Endothelial cell (in vitro differentiated cells): ENCODE data around the gene AARS2. TPM values are rescaled to one million over a fixed set of nuclear protein-coding genes. Genes with fewer than 3 reads are reported as not detected.
A peak's percentile ranks its signal among the peaks of the same experiment; 100 is the strongest.

Experiments used
- DNase-seq: peaks from one replicate; pipeline ENCODE4 v3.0.0; 2021; ENCODE audit warnings: low spot score
- H3K27ac Mint-ChIP-seq: one replicate; pipeline ENCODE4 v1.8.0; 2021; ENCODE audit warnings: mixed read lengths, inconsistent platforms; ENCODE audit not compliant: unreplicated experiment
- H3K27me3 Mint-ChIP-seq: one replicate; pipeline ENCODE4 v1.8.0; 2021; ENCODE audit warnings: mild to moderate bottlenecking, moderate library complexity, mixed read lengths, inconsistent platforms; ENCODE audit not compliant: unreplicated experiment
- H3K36me3 Mint-ChIP-seq: one replicate; pipeline ENCODE4 v1.8.0; 2021; ENCODE audit warnings: mild to moderate bottlenecking, low read depth, mixed read lengths, inconsistent platforms; ENCODE audit not compliant: unreplicated experiment
- H3K4me1 Mint-ChIP-seq: one replicate; pipeline ENCODE4 v1.8.0; 2021; ENCODE audit warnings: mild to moderate bottlenecking, mixed read lengths, inconsistent platforms; ENCODE audit not compliant: unreplicated experiment
- H3K4me3 Mint-ChIP-seq: one replicate; pipeline ENCODE4 v1.8.0; 2021; ENCODE audit warnings: mild to moderate bottlenecking, mixed read lengths, inconsistent platforms; ENCODE audit not compliant: unreplicated experiment
- H3K9me3 Mint-ChIP-seq: one replicate; pipeline ENCODE4 v1.8.0; 2021; ENCODE audit warnings: mixed read lengths, inconsistent platforms; ENCODE audit not compliant: unreplicated experiment
- total RNA-seq: library from RNA; stranded (reverse); fragmentation: NEBNext Ultra II Directional; extraction: Animal tissue kit (Norgen Biotek cat#: 25700); gene quantifications from one replicate; pipeline ENCODE4 v1.2.1, GENCODE V29; 2021; ENCODE audit not compliant: unreplicated experiment
- TF ChIP-seq, protein P1 (sequence below): fragments of 200-600 bp; sonication (generic); IDR thresholded peaks from one replicate; pipeline ENCODE4 v1.5.0; 2021; ENCODE audit warnings: antibody characterized with exemption; ENCODE audit not compliant: unreplicated experiment

The AARS2 gene
- total RNA-seq, 1 donor from 2014 or later: 16.0 TPM

DNA sequence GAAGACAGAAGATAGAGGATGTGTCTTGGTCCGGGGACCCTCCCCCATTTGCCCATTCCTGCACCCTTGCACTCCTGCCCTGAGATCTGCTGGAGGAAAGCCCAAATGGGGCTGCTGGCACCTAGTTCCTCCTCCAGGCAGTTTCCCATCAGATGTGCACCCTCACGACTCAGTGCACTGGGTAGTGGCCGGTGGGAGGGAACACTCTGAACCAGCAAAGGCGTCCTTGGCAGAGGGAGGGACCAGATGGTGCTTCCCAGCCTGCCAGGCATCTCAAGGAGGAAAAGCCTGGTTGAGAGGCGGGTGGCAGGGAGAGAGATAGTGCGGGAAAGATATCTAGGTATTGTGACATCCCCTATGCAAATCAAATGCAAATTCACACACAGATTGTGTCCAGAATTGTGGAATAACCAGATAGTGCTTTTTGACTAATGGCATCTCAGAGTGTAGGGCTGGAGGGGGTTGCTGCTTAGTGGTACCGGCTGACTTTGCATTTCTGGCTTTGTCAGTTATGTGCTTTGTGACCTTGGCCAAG, 23.4 kb downstream of the AARS2 start:
- no peak for DNase-seq
- Mint-ChIP-seq H3K4me3 (no peak overlapping the region), H3K27me3 (peaks cover 19% of the 10 kb centered on the region), H3K36me3 (peaks cover 4% of the 10 kb centered on the region), H3K27ac (no peak overlapping the region), H3K4me1 (no peaks in the 10 kb centered on the region), H3K9me3 (no peaks in the 10 kb centered on the region)
- TF ChIP-seq, protein P1, sequence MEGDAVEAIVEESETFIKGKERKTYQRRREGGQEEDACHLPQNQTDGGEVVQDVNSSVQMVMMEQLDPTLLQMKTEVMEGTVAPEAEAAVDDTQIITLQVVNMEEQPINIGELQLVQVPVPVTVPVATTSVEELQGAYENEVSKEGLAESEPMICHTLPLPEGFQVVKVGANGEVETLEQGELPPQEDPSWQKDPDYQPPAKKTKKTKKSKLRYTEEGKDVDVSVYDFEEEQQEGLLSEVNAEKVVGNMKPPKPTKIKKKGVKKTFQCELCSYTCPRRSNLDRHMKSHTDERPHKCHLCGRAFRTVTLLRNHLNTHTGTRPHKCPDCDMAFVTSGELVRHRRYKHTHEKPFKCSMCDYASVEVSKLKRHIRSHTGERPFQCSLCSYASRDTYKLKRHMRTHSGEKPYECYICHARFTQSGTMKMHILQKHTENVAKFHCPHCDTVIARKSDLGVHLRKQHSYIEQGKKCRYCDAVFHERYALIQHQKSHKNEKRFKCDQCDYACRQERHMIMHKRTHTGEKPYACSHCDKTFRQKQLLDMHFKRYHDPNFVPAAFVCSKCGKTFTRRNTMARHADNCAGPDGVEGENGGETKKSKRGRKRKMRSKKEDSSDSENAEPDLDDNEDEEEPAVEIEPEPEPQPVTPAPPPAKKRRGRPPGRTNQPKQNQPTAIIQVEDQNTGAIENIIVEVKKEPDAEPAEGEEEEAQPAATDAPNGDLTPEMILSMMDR: no peak

DNA sequence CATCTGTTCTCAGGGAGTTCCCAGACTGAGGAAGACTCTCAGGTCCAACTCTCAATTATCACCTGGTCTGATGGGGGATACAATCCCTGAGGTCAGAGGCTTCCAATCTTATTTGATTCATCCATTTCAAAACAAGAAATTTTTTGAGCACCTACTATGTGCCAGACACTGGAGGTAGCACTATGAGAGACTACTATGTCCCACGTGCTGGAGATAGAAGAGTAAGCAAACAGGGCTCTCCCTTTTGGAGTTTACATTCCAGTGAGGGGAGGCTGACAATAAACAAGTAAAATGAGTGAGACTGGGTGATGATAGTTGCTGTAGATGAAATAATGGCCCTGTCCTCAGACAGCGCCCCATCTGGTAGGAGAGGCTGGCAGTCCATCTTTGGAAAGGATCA, 26.4 kb downstream of the AARS2 start:
- Mint-ChIP-seq H3K27ac (peak overlapping the region; percentile 28), H3K27me3 (peaks cover 19% of the 10 kb centered on the region), H3K4me1 (peaks cover 6% of the 10 kb centered on the region), H3K4me3 (no peak overlapping the region), H3K9me3 (no peaks in the 10 kb centered on the region), H3K36me3 (peaks cover 4% of the 10 kb centered on the region)
- no peak for DNase-seq
- TF ChIP-seq, protein P1: no peak

DNA sequence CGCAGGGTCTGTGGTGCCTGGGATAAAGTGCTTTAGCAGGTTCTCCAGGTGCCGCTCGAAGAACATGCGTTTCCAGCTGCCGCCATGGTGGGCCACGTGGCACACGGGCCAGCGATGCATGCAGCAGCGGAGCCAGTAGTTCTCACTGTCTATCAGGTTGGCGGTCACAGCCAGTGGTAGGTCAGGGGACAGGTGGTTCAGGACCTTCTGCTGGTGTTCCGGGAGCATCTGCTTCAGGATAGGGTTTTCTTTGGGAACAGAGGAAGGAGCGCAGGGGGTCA, 26.9 kb downstream of the AARS2 start:
- no peak overlapping the region for H3K4me3 Mint-ChIP-seq
- peaks cover 15% of the 10 kb centered on the region for H3K27me3 Mint-ChIP-seq
- no peak overlapping the region for H3K27ac Mint-ChIP-seq
- DNase-seq: no peak
- TF ChIP-seq, protein P1: no peak
- no peaks in the 10 kb centered on the region for H3K9me3 Mint-ChIP-seq
- H3K4me1 Mint-ChIP-seq: peaks cover 6% of the 10 kb centered on the region
- H3K36me3 Mint-ChIP-seq: peaks cover 4% of the 10 kb centered on the region

DNA sequence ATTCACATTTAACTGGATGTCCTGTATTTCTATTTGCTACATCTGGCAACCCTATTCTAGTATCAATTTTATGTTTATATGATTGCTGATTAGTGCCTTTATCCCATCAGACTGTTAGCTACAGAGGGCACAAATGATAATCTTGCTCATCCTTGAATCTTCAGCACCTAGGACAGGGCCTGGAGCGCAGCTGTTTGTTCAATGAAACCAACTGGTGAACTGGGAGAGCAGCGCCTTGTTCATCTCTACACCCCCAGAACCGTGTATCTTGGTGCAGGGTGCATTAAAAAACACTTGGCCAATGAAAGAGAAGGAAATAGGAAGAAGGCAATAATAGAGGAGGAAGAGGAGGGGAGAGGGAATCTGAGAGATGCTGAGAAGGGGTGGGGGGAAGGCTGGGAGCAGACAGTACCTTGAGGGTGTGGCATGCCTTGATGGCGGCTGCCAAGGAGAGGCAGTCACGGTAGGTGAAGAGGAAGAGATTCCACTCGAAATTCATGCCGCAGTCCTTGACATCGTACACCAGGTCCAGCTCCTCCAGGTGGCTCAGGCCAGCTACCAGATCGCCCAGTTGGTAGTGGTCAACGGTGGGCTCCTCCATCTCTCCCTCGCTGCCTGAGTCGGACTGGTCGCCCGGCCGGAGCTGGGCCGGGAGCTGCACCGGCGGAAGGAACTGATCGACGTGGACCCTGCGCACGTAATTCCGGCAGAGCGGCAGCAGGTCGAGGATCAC, 27.4 kb downstream of the AARS2 start:
- H3K4me1 Mint-ChIP-seq: peaks cover 6% of the 10 kb centered on the region
- peaks cover 4% of the 10 kb centered on the region for H3K36me3 Mint-ChIP-seq
- no peak overlapping the region for H3K27ac Mint-ChIP-seq
- no peak overlapping the region for H3K4me3 Mint-ChIP-seq
- H3K27me3 Mint-ChIP-seq: peaks cover 15% of the 10 kb centered on the region
- TF ChIP-seq, protein P1: no peak
- DNase-seq: no peak
- no peaks in the 10 kb centered on the region for H3K9me3 Mint-ChIP-seq

DNA sequence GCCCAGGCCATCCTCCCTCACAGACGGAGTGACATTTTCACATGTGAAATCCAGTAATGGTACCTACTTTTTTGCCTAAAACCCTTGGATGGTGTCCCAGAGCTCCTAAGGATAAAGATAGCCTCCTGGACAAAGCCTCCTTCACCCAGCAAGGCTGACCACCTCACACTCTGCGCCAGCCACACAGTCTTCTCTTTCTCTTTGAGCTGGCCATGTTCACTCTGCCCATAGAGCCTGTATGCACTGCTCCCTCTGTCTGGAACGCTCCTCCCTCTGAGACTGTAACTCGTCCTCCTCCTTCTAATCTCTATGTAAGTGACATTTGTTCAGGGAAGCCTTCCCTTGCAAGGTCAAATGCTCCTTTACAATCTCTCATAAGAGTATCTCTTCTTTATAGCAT, 28.3 kb downstream of the AARS2 start:
- DNase-seq: no peak
- H3K27me3 Mint-ChIP-seq: peaks cover 11% of the 10 kb centered on the region
- H3K4me3 Mint-ChIP-seq: no peak overlapping the region
- H3K36me3 Mint-ChIP-seq: peaks cover 4% of the 10 kb centered on the region
- no peaks in the 10 kb centered on the region for H3K9me3 Mint-ChIP-seq
- TF ChIP-seq, protein P1: no peak
- H3K4me1 Mint-ChIP-seq: peaks cover 6% of the 10 kb centered on the region
- H3K27ac Mint-ChIP-seq: no peak overlapping the region
